ENCODE data around the gene ZNF143.

ZNF143 gene

DNA sequence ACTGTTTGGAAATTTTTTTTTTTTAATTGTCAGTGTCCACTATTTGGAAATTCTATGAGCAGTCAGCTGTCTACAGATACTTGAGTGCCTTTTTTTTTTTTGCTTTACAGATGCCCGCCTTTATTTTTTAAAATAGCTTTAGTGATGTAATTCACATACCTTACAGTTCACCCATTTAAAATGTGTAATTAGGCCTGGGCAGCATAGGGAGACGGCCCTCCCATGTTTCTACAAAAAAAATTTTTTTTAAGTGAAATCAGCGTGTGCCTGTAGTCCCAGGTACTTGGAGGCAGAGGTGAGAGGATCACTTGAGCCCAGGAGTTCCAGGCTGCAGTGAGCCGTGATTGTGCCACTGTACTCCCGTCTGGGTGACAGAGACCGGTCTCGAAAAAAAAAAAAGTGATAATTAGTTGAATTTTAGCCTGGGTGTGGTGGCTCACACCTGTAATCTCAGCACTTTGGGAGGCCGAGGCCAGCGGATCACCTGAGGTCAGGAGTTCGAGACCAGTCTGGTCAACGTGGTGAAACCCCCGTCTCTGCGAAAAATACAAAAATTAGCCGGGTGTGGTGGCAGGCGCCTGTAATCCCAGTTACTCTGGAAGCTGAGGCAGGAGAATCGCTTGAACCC lies 1.5 kb downstream of the ZNF143 start:
- H3K27me3 ChIP-seq (ENCODE audit: insufficient read depth, poor library complexity, severe bottlenecking): no peaks in the 10 kb centered on the region

DNA sequence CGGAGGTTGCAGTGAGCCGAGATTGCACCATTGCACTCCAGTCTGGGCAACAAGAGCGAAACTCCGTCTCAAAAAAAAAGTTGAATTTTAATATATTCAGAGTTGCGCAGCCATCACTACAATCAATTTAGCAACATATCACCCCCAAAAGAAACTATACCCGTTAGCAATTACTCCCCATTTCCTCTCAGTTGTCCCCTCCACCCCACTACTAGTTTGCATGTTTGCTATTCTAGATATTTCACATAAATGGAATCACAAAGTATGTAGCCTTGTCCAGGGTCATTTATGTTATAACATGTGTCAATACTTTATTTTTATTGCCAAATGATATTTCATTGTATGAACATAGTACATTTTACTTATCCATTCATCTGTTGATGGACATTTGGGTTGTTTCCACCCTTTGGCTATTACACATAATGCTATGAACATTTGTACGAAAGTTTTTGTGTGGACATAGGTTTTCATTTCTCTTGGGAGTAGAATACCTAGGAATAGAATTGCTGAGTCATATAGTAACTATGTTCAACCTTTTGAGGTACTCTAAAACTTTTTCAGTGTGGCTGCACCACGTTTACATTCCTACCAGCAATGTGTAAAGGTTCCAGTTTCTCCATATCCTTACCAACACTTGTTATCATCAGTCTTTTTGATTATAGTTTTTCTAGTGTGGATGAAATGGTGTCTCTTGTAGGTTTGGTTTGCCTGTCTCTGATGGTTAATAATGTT lies 2.2 kb downstream of the ZNF143 start:
- DNase-seq (ENCODE audit: low read depth in 1 of 2, low spot score in 1 of 2): no peak
- Histone ChIP-seq H3K27ac (replicated peaks) (no peak overlapping the region; the same call in 1 of the 2 replicates), H3K27me3 (ENCODE audit: insufficient read depth, poor library complexity, severe bottlenecking) (no peaks in the 10 kb centered on the region), H3K4me3 (replicated peaks; ENCODE audit: insufficient read depth, low read length) (no peak overlapping the region)
- no peak for TF ChIP-seq SPI1 (IDR thresholded peaks at IDR 0.05; ENCODE audit: borderline replicate concordance, low read depth)

More for the DNA sequence above, 1.5 kb downstream of the ZNF143 start:
- TF ChIP-seq, protein P1, sequence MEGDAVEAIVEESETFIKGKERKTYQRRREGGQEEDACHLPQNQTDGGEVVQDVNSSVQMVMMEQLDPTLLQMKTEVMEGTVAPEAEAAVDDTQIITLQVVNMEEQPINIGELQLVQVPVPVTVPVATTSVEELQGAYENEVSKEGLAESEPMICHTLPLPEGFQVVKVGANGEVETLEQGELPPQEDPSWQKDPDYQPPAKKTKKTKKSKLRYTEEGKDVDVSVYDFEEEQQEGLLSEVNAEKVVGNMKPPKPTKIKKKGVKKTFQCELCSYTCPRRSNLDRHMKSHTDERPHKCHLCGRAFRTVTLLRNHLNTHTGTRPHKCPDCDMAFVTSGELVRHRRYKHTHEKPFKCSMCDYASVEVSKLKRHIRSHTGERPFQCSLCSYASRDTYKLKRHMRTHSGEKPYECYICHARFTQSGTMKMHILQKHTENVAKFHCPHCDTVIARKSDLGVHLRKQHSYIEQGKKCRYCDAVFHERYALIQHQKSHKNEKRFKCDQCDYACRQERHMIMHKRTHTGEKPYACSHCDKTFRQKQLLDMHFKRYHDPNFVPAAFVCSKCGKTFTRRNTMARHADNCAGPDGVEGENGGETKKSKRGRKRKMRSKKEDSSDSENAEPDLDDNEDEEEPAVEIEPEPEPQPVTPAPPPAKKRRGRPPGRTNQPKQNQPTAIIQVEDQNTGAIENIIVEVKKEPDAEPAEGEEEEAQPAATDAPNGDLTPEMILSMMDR (IDR thresholded peaks at IDR 0.05; ENCODE audit: insufficient read depth, low read length): no peak
- TF ChIP-seq SPI1 (IDR thresholded peaks at IDR 0.05; ENCODE audit: borderline replicate concordance, low read depth) (no peak), POLR2AphosphoS5 (IDR thresholded peaks at IDR 0.05; ENCODE audit: low read depth) (no peak), GABPA (IDR thresholded peaks at IDR 0.05; ENCODE audit: low read depth) (no peak)
- TF ChIP-seq, protein P2, sequence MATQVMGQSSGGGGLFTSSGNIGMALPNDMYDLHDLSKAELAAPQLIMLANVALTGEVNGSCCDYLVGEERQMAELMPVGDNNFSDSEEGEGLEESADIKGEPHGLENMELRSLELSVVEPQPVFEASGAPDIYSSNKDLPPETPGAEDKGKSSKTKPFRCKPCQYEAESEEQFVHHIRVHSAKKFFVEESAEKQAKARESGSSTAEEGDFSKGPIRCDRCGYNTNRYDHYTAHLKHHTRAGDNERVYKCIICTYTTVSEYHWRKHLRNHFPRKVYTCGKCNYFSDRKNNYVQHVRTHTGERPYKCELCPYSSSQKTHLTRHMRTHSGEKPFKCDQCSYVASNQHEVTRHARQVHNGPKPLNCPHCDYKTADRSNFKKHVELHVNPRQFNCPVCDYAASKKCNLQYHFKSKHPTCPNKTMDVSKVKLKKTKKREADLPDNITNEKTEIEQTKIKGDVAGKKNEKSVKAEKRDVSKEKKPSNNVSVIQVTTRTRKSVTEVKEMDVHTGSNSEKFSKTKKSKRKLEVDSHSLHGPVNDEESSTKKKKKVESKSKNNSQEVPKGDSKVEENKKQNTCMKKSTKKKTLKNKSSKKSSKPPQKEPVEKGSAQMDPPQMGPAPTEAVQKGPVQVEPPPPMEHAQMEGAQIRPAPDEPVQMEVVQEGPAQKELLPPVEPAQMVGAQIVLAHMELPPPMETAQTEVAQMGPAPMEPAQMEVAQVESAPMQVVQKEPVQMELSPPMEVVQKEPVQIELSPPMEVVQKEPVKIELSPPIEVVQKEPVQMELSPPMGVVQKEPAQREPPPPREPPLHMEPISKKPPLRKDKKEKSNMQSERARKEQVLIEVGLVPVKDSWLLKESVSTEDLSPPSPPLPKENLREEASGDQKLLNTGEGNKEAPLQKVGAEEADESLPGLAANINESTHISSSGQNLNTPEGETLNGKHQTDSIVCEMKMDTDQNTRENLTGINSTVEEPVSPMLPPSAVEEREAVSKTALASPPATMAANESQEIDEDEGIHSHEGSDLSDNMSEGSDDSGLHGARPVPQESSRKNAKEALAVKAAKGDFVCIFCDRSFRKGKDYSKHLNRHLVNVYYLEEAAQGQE (IDR thresholded peaks at IDR 0.05; ENCODE audit: insufficient replicate concordance, low read depth): no peak
- peak overlapping the region; percentile 47 for H3K4me3 ChIP-seq (replicated peaks; ENCODE audit: insufficient read depth, low read length)
- peak overlapping the region; percentile 83 for H3K27ac ChIP-seq (replicated peaks)
- no peak for DNase-seq (ENCODE audit: low read depth in 1 of 2, low spot score in 1 of 2)

DNA sequence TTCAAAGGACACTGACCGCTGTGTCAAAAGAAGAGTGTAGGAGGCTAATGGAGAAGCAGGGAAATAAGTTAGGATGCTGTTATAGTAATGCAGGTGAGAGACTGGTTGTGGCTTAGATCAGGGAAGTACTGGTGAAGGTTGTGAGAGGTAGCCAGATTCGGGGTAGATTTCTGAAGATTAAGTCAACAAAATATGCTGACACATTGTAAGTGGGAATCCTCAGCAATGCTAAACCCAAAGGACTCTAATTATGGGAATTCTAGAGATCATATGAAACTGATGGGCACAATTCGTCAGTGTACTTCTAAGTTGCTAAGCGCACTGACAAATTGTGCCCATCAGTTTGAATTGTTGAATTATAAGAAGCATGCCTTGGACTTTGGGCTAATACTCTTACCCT lies 10.0 kb downstream of the ZNF143 start:
- no peak for DNase-seq (ENCODE audit: low read depth in 1 of 2, low spot score in 1 of 2)
- Histone ChIP-seq H3K27ac (replicated peaks) (no peak overlapping the region), H3K27me3 (ENCODE audit: insufficient read depth, poor library complexity, severe bottlenecking) (no peaks in the 10 kb centered on the region), H3K4me3 (replicated peaks; ENCODE audit: insufficient read depth, low read length) (no peak overlapping the region)
- TF ChIP-seq, protein P1 (IDR thresholded peaks at IDR 0.05; ENCODE audit: insufficient read depth, low read length): no peak
- TF ChIP-seq GABPA (IDR thresholded peaks at IDR 0.05; ENCODE audit: low read depth) (no peak), POLR2AphosphoS5 (IDR thresholded peaks at IDR 0.05; ENCODE audit: low read depth) (no peak), SPI1 (IDR thresholded peaks at IDR 0.05; ENCODE audit: borderline replicate concordance, low read depth) (no peak)
- TF ChIP-seq, protein P2 (IDR thresholded peaks at IDR 0.05; ENCODE audit: insufficient replicate concordance, low read depth): no peak

DNA sequence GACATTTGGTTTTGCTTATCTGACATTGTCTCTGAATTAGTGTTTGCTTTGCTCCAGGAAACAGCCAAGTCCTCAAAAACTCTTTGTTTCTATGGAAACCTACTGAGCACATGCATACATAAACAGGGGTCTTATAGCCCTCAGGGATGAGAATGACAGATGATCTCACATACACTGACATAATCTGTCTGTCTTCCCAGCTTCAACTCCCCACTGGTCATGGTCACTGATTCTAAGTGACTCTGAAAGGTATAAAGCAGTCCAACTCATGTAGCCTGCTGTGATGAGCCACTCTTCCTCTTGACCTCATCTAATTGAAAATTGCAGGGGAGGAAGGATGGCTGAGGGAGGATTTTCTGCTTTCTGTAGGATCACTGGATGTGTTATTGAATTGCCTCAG lies 12.6 kb downstream of the ZNF143 start:
- TF ChIP-seq POLR2AphosphoS5 (IDR thresholded peaks at IDR 0.05; ENCODE audit: low read depth) (no peak), SPI1 (IDR thresholded peaks at IDR 0.05; ENCODE audit: borderline replicate concordance, low read depth) (no peak), GABPA (IDR thresholded peaks at IDR 0.05; ENCODE audit: low read depth) (no peak)
- TF ChIP-seq, protein P1 (IDR thresholded peaks at IDR 0.05; ENCODE audit: insufficient read depth, low read length): no peak
- TF ChIP-seq, protein P2 (IDR thresholded peaks at IDR 0.05; ENCODE audit: insufficient replicate concordance, low read depth): no peak
- Histone ChIP-seq H3K27ac (replicated peaks) (no peak overlapping the region), H3K27me3 (ENCODE audit: insufficient read depth, poor library complexity, severe bottlenecking) (no peaks in the 10 kb centered on the region), H3K4me3 (replicated peaks; ENCODE audit: insufficient read depth, low read length) (no peak overlapping the region)
- DNase-seq (ENCODE audit: low read depth in 1 of 2, low spot score in 1 of 2): no peak
